AG04450 (cell line): ENCODE measurements around the gene DCTN3. TPM values are rescaled to one million over a fixed set of nuclear protein-coding genes. Genes with fewer than 3 reads are reported as not detected.

Source experiments
- CTCF ChIA-PET: fragments of 300-600, 350-600 bp; formaldehyde crosslinking; extraction: SDS; loops from one replicate; lab custom pipeline; 2022; ENCODE audit warnings: antibody characterized with exemption, inconsistent platforms; lab: Charles Lee
- POLR2A ChIA-PET: fragments of 350-600 bp; formaldehyde crosslinking; extraction: SDS; loops from one replicate; lab custom pipeline; 2021; ENCODE audit warnings: antibody characterized with exemption, inconsistent platforms; lab: Yijun Ruan, JAX
- DNase-seq: peaks from one replicate; pipeline ENCODE4 v3.0.0-alpha.2; 2011; ENCODE audit warnings: low read depth, low spot score
- H3K27ac ChIP-seq: one replicate; pipeline ENCODE4 v1.5.1; 2012; ENCODE audit warnings: low read depth, low read length, control low read depth
- H3K27me3 ChIP-seq: one replicate; pipeline ENCODE4 v1.6.0; 2012; ENCODE audit warnings: low read length; ENCODE audit not compliant: control insufficient read depth, insufficient read depth
- H3K4me3 ChIP-seq: 2 replicates; pipeline ENCODE4 v1.5.1; 2011; ENCODE audit warnings: mild to moderate bottlenecking, low read depth, low read length, control low read depth
- H3K9me3 ChIP-seq: 2 replicates; pipeline ENCODE4 v1.5.1; 2012; ENCODE audit warnings: low read length; ENCODE audit not compliant: control insufficient read depth, insufficient read depth
- polyA plus RNA-seq: library from polyadenylated mRNA; depleted of rRNA; stranded (reverse); fragments of >200 nt; gene quantifications from 2 replicates; pipeline ENCODE4 v1.2.3, GENCODE V29; 2011
- TF ChIP-seq, protein P1 (sequence below): IDR thresholded peaks from 2 replicates; pipeline ENCODE4 v1.5.1; 2011; ENCODE audit warnings: low read depth, low read length, control low read depth, inconsistent platforms

The DCTN3 gene
- polyA plus RNA-seq, 1 experiment = 97.6 TPM

DNA sequence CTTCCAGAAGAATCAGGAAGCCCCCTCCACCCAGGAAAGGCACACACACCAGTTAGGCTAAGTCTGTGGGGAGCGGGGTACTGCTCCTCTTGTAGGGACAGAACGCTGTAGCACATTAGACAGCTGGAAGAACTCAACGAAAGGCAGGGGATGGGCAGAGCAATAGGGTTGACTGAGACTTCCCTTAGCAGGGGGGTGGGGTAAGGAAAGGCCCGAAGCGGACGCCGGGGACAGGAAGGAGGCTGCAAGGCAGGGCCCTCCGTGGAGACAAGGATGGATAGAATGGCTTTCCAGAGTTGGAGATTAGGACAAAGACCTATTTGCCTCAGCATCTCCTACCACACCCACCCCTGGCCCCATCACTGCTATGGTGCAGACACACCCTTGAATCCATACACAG is 45.1 kb downstream of the DCTN3 start:
- Histone ChIP-seq H3K27ac (no peak overlapping the region), H3K9me3 (no peaks in the 10 kb centered on the region; the same call in 1 of the 2 replicates), H3K27me3 (peaks cover 86% of the 10 kb centered on the region), H3K4me3 (no peak overlapping the region)
- TF ChIP-seq, protein P1, sequence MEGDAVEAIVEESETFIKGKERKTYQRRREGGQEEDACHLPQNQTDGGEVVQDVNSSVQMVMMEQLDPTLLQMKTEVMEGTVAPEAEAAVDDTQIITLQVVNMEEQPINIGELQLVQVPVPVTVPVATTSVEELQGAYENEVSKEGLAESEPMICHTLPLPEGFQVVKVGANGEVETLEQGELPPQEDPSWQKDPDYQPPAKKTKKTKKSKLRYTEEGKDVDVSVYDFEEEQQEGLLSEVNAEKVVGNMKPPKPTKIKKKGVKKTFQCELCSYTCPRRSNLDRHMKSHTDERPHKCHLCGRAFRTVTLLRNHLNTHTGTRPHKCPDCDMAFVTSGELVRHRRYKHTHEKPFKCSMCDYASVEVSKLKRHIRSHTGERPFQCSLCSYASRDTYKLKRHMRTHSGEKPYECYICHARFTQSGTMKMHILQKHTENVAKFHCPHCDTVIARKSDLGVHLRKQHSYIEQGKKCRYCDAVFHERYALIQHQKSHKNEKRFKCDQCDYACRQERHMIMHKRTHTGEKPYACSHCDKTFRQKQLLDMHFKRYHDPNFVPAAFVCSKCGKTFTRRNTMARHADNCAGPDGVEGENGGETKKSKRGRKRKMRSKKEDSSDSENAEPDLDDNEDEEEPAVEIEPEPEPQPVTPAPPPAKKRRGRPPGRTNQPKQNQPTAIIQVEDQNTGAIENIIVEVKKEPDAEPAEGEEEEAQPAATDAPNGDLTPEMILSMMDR = no peak
- no peak for DNase-seq
- ChIA-PET POLR2A (no interaction called here), CTCF (interaction anchor here (0.9 to 1.1 kb wide), 2 partner anchors 28 to 172 kb away, joined by 3 to 4 read pairs; no protein-coding TSS in a partner anchor)

DNA sequence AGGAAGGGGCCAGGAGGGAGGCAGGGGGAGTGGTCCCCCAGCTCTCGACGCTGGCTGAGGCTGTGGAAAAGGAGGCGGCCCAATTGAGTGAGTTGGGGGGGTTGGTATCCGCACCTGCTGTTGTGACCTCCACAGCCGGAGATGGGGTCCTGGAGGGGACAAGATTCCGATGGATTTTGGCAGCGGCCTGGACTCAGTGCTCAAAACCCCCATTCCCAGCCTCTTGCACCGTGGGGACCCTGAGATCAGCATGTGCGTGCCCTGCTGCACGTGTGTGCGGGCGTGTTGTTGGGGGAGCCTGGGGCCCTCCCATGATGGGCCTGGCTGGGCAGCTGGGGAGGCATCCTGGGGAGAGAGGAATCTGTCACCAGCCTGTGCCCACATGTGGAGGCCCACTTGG is 45.7 kb downstream of the DCTN3 start:
- TF ChIP-seq, protein P1 = no peak
- H3K27ac ChIP-seq = no peak overlapping the region
- H3K4me3 ChIP-seq = no peak overlapping the region
- DNase-seq = no peak
- POLR2A ChIA-PET = no interaction called here
- no peaks in the 10 kb centered on the region; the same call in 1 of the 2 replicates for H3K9me3 ChIP-seq
- CTCF ChIA-PET = no interaction called here
- H3K27me3 ChIP-seq = peaks cover 86% of the 10 kb centered on the region

DNA sequence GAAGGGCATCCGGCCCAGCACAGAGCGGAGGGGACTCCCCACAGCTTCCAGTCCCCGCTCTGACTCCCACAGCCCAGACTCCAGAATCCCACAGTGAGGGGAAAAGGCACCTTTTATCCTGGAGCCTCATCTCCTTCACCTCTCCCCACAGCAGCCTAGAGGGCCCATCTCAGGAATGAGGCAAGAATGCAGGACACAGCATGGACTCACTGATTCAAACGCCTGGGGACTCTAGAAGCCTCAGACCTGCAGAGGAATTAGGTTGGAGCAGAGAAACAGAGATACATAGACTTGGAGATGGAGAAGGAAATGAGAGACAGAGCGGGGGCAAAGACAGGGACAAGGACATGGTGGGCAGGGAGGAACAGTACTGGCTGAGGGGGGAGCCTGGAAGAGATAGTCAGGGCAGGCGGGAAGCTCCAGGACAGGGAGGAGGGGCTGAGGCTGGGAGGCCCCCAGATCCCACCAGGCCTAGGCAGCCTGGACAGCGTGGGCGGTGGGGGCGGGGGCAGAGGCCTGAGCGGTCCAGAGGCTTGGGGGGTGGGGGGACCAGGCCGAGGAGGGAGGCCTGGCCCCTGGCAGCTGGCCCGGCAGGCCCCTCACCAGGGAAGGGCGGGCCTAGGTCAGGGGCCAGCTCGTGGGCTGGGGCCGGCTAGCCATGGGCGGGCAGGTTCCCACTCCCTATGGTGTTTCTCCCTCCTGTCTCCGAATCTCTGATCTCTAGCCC is 46.5 kb downstream of the DCTN3 start:
- TF ChIP-seq, protein P1 = no peak
- no peak for DNase-seq
- no peak overlapping the region for H3K27ac ChIP-seq
- no peak overlapping the region for H3K4me3 ChIP-seq
- peaks cover 84% of the 10 kb centered on the region for H3K27me3 ChIP-seq
- H3K9me3 ChIP-seq = no peaks in the 10 kb centered on the region; the same call in 1 of the 2 replicates
- POLR2A ChIA-PET = no interaction called here
- CTCF ChIA-PET = interaction anchor here (0.7 kb wide), 1 partner anchor 18 kb away, joined by 3 read pairs; no protein-coding TSS in a partner anchor

DNA sequence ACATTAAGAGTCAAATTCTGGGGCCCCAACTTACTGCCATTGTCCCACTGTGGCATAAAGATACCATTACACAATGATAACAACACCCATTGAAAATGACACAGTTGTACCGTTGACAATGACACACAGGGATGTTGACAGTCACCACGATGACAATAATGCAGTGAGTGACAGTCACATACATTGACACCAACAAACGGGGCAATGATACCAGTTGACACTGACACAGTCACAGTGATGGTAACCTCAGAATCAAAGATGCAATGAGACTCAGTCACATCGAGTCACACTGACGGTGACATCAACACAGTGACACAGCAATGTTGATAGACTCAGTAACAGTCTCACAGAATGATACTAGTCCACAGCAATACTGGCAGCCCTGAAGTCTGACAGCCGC is 47.7 kb downstream of the DCTN3 start:
- Histone ChIP-seq H3K27me3 (peaks cover 88% of the 10 kb centered on the region), H3K9me3 (no peaks in the 10 kb centered on the region; the same call in 1 of the 2 replicates), H3K4me3 (no peak overlapping the region), H3K27ac (no peak overlapping the region)
- POLR2A ChIA-PET = no interaction called here
- DNase-seq = no peak
- CTCF ChIA-PET = no interaction called here
- TF ChIP-seq, protein P1 = no peak

DNA sequence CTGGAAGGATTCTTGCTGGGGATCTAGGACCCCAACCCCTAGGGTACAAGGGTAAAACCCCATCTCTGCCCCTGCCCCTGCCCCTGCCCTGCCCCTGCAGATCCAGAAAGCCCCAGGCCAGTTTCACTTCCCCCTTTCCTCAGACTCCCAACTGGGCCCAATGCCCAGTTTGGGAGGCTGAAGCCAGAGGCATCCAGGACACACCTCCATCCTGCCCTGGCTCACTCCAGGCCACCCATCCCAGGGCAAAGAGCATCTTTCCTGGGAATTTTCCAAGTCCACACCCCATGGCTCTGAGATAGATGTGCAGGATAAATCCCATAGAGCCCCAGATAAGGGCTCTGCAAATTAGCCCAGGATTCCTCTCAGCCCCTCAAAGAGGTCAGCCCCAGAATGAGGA is 48.2 kb downstream of the DCTN3 start:
- no peak overlapping the region for H3K4me3 ChIP-seq
- H3K27ac ChIP-seq = no peak overlapping the region
- H3K27me3 ChIP-seq = peaks cover 88% of the 10 kb centered on the region
- TF ChIP-seq, protein P1 = no peak
- no peak for DNase-seq
- no peaks in the 10 kb centered on the region; the same call in 1 of the 2 replicates for H3K9me3 ChIP-seq
- POLR2A ChIA-PET = no interaction called here
- CTCF ChIA-PET = no interaction called here
